Rectal smooth muscle tissue (tissue), 1 donor: Measurements from ENCODE around the gene LHX3.

ENCODE experiments used
- H3K27ac ChIP-seq: one replicate; pipeline ENCODE4 v1.7.0; 2013; ENCODE audit warnings: low read depth, low read length, inconsistent platforms
- H3K27me3 ChIP-seq: one replicate; pipeline ENCODE4 v1.7.0; 2013; ENCODE audit warnings: low read length; ENCODE audit not compliant: control insufficient read depth, insufficient read depth
- H3K36me3 ChIP-seq: one replicate; pipeline ENCODE4 v1.7.0; 2013; ENCODE audit warnings: low read length; ENCODE audit not compliant: control insufficient read depth, insufficient read depth
- H3K4me1 ChIP-seq: one replicate; pipeline ENCODE4 v1.7.0; 2013; ENCODE audit warnings: low read length; ENCODE audit not compliant: control insufficient read depth, insufficient read depth
- H3K4me3 ChIP-seq: one replicate; pipeline ENCODE4 v1.7.0; 2013; ENCODE audit warnings: low read length
- H3K9ac ChIP-seq: one replicate; pipeline ENCODE4 v1.7.0; 2013; ENCODE audit warnings: low read length

Gene LHX3

GRCh38 chr9:136197930-136198604, 6.9 kb downstream of the LHX3 start:
- peaks cover 38% of the 10 kb centered on the region for H3K27me3 ChIP-seq
- no peaks in the 10 kb centered on the region for H3K36me3 ChIP-seq
- H3K27ac ChIP-seq = no peak overlapping the region
- no peak overlapping the region for H3K4me3 ChIP-seq
- H3K4me1 ChIP-seq = no peaks in the 10 kb centered on the region
- H3K9ac ChIP-seq = no peak overlapping the region

- Histone ChIP-seq H3K27me3 (peaks cover 33% of the 10 kb centered on the region), H3K9ac (no peak overlapping the region), H3K36me3 (no peaks in the 10 kb centered on the region), H3K27ac (no peak overlapping the region), H3K4me3 (no peak overlapping the region), H3K4me1 (no peaks in the 10 kb centered on the region)
These were observed 7.6 kb downstream of the LHX3 start for GRCh38 chr9:136197084-136197875.

GRCh38 chr9:136196404-136197083, 8.4 kb downstream of the LHX3 start:
- Histone ChIP-seq H3K27me3 (peaks cover 31% of the 10 kb centered on the region), H3K27ac (no peak overlapping the region), H3K9ac (no peak overlapping the region), H3K4me3 (no peak overlapping the region), H3K36me3 (no peaks in the 10 kb centered on the region), H3K4me1 (no peaks in the 10 kb centered on the region)

- no peaks in the 10 kb centered on the region for H3K36me3 ChIP-seq
- H3K27ac ChIP-seq = no peak overlapping the region
- no peak overlapping the region for H3K4me3 ChIP-seq
- no peak overlapping the region for H3K9ac ChIP-seq
- H3K4me1 ChIP-seq = no peaks in the 10 kb centered on the region
- peaks cover 19% of the 10 kb centered on the region for H3K27me3 ChIP-seq
These were observed 10.4 kb downstream of the LHX3 start for GRCh38 chr9:136194540-136194939.

- Histone ChIP-seq H3K9ac (no peak overlapping the region), H3K4me3 (no peak overlapping the region), H3K27ac (no peak overlapping the region), H3K4me1 (no peaks in the 10 kb centered on the region), H3K36me3 (no peaks in the 10 kb centered on the region), H3K27me3 (peaks cover 17% of the 10 kb centered on the region)
These were observed 11.0 kb downstream of the LHX3 start for GRCh38 chr9:136193891-136194279.

GRCh38 chr9:136193127-136193890, 11.6 kb downstream of the LHX3 start:
- Histone ChIP-seq H3K9ac (no peak overlapping the region), H3K27me3 (peaks cover 17% of the 10 kb centered on the region), H3K4me1 (no peaks in the 10 kb centered on the region), H3K36me3 (no peaks in the 10 kb centered on the region), H3K27ac (no peak overlapping the region), H3K4me3 (no peak overlapping the region)

- Histone ChIP-seq H3K4me3 (no peak overlapping the region), H3K9ac (no peak overlapping the region), H3K27me3 (peaks cover 17% of the 10 kb centered on the region), H3K4me1 (no peaks in the 10 kb centered on the region), H3K27ac (no peak overlapping the region), H3K36me3 (no peaks in the 10 kb centered on the region)
These were observed 12.4 kb downstream of the LHX3 start for GRCh38 chr9:136192289-136193126.

GRCh38 chr9:136191960-136192286, 13.0 kb downstream of the LHX3 start:
- no peak overlapping the region for H3K27ac ChIP-seq
- no peaks in the 10 kb centered on the region for H3K4me1 ChIP-seq
- H3K4me3 ChIP-seq = no peak overlapping the region
- H3K36me3 ChIP-seq = no peaks in the 10 kb centered on the region
- no peak overlapping the region for H3K9ac ChIP-seq
- peaks cover 16% of the 10 kb centered on the region for H3K27me3 ChIP-seq

GRCh38 chr9:136191099-136191959, 13.6 kb downstream of the LHX3 start:
- Histone ChIP-seq H3K27me3 (peaks cover 14% of the 10 kb centered on the region), H3K36me3 (no peaks in the 10 kb centered on the region), H3K4me3 (no peak overlapping the region), H3K4me1 (no peaks in the 10 kb centered on the region), H3K9ac (no peak overlapping the region), H3K27ac (no peak overlapping the region)

- no peak overlapping the region for H3K4me3 ChIP-seq
- H3K27ac ChIP-seq = no peak overlapping the region
- peaks cover 13% of the 10 kb centered on the region for H3K27me3 ChIP-seq
- H3K9ac ChIP-seq = no peak overlapping the region
- no peaks in the 10 kb centered on the region for H3K4me1 ChIP-seq
- H3K36me3 ChIP-seq = no peaks in the 10 kb centered on the region
These were observed 14.3 kb downstream of the LHX3 start for GRCh38 chr9:136190656-136191055.

GRCh38 chr9:136190237-136190601, 14.7 kb downstream of the LHX3 start:
- Histone ChIP-seq H3K4me1 (no peaks in the 10 kb centered on the region), H3K4me3 (no peak overlapping the region), H3K9ac (no peak overlapping the region), H3K36me3 (no peaks in the 10 kb centered on the region), H3K27me3 (peaks cover 10% of the 10 kb centered on the region), H3K27ac (no peak overlapping the region)
